NB4 (cell line): ENCODE data around the gene PRF1.

ENCODE experiments used
- CTCF ChIP-seq: IDR thresholded peaks from one replicate; pipeline ENCODE4 v1.5.1; 2012; ENCODE audit warnings: low read depth, low read length
- MAX ChIP-seq: IDR thresholded peaks from 2 replicates; pipeline ENCODE4 v1.6.1; 2011; ENCODE audit warnings: low read depth, low read length
- POLR2A ChIP-seq: IDR thresholded peaks from 2 replicates; pipeline ENCODE4 v1.6.1; 2011; ENCODE audit warnings: mild to moderate bottlenecking; ENCODE audit not compliant: insufficient read length; ENCODE audit errors: extremely low read depth

DNA sequence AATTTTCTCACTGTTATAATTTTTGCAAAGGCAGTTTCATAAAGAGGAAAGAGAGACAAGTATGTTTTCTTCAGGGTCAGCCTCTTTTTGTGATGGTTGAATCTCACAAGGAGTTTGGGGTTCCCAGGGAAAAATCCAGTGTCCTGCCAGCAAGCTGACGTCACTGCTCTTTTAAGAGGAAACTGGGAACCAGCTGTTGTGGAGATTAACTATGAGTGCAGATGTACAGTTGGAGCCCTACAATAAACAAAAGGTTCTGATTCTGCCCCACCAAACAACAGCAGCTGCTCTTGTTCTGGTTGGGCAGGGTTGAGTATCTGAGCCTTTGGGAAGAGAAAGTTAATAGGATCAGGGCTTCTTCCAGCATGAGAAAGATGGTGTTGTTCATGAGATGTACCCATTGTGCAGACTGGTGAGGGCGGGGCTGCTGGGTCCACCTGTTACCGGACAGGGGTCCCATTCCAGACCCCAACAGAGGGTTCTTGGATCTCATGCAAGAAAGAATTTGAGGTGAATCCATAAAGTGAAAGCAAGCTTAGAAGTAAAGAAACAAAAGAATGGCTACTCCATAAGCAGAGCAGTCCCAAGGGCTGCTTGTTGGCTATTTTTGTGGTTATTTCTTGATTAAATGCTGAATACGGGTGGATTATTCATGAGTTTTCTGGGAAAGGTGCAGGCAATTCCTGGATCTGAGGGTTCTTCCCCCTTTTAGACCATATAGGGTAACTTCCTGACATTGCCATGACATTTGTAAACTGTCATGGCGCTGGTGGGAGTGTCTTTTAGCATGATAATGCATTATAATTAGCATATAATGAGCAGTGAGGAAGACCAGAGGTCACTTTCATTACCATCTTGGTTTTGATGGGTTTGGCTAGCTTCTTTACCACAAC is 12.5 kb downstream of the PRF1 start:
- no peak for TF ChIP-seq CTCF
- TF ChIP-seq MAX = no peak
- no peak for TF ChIP-seq POLR2A
